IPS DF 4.7 (cell line): ENCODE measurements around the gene KRTAP10-10.
A peak's percentile ranks its signal among the peaks of the same experiment; 100 is the strongest.

Source experiments
- DNase-seq: peaks from one replicate; pipeline ENCODE4 v3.0.0-alpha.2; 2013; ENCODE audit warnings: low spot score; ENCODE audit errors: extremely low read depth

Gene KRTAP10-10

GRCh38 chr21:44650265-44650972 lies 13.3 kb downstream of the KRTAP10-10 start:
- no peak for DNase-seq

- DNase-seq, result no peak
These were observed 14.0 kb downstream of the KRTAP10-10 start for GRCh38 chr21:44650973-44651675.

- DNase-seq, result no peak
These were observed 16.0 kb downstream of the KRTAP10-10 start for GRCh38 chr21:44653123-44653522.

DNA sequence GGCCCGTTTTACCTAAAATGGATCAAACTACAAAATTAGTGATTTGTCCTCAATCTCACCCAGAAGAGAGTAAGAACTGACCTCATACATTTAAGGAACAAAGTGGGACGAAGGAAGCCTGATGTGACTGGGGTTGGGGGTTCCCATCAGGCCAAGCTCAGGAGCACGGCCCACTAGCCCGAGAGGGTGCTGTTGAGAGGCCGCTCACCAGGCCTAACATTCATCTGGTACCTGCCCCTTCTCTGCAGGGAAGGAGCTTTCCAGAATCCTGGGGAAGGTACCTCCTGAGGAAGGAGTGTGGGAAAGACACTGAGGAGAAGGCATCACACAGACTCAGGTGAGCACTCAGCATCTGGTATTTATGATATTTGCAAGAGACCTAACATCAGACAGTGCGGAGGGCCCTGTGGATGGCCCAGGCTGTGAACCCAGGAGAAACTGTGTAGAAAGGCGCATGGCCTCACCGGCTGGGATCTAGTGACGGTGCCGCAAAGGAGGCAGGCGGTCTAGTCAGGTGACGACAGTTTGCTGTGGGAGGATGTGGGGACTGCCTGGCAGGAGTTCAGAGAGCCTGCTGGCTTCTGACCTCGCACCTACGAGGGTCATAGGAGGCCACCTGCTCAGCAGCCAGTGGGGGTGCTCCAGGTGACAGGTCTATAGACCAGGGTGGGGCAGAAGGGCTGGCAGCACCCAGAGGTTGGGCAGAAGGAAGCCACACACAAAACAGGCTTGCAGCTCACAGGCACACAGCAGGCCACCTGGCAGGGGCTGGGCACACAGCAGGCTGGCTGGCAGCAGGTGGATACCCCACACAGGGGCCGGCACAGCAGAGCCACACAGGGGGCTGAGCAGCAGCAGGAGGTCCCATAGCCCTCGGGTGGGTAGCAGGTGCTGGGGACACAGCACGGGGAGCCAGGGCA lies 16.8 kb downstream of the KRTAP10-10 start:
- no peak for DNase-seq

- no peak for DNase-seq
These were observed 17.5 kb downstream of the KRTAP10-10 start, which contains the start of gene KRTAP12-4 for GRCh38 chr21:44654576-44655175. Gene KRTAP12-4 (minus strand): TSS chr21:44654659. CDS start chr21:44654614, 45 bp downstream.

DNA sequence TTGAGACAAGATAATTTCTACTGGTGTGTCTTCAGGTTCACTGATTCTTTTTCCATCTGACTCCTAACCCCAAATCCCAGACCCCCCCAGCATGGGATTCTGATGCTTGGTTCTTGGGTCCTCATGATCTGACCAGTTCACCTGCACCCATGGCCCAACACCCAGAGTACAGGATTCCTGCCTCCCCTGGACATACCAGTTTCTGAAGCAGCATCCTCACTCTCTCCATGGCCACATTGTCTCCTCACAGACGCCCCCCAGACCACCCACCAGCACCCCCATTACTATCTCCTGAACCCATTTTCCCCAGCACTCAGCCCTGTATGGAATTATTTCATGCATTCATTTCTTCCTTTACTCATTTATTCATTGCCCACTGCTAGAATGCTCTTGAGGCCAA lies 19.7 kb downstream of the KRTAP10-10 start:
- no peak for DNase-seq

DNA sequence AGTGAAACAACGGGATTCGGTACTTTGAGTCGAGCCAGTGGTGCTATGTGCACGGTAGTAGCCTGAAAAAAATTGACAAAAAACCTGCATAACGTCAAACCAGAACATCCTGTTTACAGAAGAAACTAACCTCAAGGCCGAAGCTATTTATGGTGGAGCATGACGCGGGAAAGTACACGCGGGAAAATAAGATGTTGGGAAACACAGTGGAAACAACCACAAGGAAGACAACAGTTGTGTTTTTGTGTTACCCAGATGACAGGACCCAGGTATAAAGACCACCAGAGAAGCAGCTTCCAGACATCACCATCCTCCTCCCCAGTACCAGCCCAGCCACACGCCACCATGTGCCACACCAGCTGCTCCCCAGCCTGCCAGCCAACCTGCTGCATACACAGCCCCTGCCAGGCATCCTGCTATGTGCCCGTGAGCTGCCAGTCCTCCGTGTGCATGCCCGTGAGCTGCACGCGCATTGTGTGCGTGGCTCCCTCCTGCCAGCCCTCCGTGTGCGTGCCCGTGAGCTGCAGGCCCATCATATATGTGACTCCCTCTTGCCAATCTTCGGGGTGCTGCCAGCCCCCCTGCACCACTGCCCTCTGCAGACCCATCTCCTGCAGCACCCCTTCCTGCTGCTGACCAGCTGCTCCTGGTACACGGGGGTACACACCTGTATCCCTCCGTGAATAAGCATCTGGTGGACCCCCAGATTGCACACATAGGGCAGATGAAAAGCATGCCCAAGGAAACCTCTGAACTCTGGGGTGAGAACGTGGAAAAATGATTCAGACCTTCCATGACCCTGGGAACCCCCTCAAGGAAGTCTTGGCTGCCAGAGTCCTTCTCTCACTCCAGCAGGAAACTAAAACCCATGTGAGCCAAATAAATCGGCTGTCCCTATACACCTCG lies 20.7 kb downstream of the KRTAP10-10 start, which contains the start of gene KRTAP12-3:
Gene KRTAP12-3, plus strand, starts transcription at position 298 of the 906 bp plus-strand sequence. Its CDS starts 48 bp downstream, at position 346.
- no peak for DNase-seq

GRCh38 chr21:44658541-44658910 lies 21.4 kb downstream of the KRTAP10-10 start:
- DNase-seq, result no peak

GRCh38 chr21:44658913-44659595 lies 21.9 kb downstream of the KRTAP10-10 start:
- DNase-seq, result no peak

- peak; percentile 11 for DNase-seq
These were observed 24.4 kb downstream of the KRTAP10-10 start for GRCh38 chr21:44661567-44661966.

- no peak for DNase-seq
These were observed 27.5 kb downstream of the KRTAP10-10 start for GRCh38 chr21:44664691-44665090.

- DNase-seq, result no peak
These were observed 29.5 kb downstream of the KRTAP10-10 start, which contains the start of gene KRTAP12-2 for GRCh38 chr21:44666401-44667320. Gene KRTAP12-2 (minus strand): TSS chr21:44666927. CDS start chr21:44666886, 41 bp downstream.

GRCh38 chr21:44667612-44668011 lies 30.5 kb downstream of the KRTAP10-10 start:
- DNase-seq, result no peak

DNA sequence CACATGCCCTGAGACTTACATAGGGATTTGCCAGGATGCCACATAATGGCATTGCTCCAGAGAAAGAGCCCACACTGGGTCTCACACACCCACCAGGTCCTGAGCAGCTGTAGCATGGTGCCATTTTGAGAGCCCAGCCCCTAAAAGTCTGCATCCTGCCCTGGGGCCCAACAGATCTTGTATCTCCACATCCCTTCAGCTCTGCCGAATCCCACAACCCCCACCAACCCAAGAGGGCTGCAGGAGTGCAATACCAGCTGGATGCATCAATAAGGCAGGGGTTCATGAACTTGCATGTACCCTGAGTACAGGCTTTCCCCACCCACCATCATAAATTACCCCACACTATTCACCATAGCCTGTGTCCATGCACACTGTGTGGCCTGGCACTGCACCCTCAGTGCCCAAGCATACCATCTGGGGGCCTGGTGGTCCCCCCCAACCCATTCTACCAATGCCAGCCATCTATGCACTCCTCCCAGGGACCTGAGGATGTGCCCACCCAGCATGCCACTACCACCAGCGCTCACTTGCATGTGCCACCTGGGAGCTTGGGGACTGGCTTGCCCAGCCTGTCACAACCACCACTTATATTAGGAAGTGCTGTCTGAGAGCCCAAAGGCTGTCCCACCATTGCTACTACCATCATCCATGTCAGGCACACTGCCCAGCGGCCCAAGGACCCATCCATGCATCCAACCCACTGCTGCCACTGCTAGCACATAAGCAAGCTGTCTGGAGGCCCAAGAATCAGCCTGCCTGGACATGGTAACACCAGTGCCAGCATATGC lies 33.7 kb downstream of the KRTAP10-10 start:
- DNase-seq, result no peak

GRCh38 chr21:44671911-44672310 lies 34.8 kb downstream of the KRTAP10-10 start:
- DNase-seq, result no peak

DNA sequence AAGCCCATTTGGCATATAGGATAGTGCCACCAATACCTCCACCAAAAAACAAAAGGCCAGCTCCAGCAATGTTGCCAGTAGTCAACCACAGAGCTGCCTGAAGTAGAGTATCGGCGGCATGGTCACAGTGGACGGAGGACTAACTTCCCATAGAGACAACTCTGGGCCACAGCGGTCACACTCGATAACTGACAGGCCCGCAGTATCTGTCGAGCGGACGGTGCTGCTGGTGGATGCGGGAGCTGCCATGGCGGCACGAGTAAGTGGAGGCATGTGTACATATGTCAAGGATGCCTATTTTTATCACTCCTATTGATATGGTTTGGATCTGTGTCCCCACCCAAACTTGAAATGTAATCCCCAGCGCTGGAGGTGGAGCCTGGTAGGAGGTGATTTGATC lies 40.7 kb downstream of the KRTAP10-10 start:
- no peak for DNase-seq

DNA sequence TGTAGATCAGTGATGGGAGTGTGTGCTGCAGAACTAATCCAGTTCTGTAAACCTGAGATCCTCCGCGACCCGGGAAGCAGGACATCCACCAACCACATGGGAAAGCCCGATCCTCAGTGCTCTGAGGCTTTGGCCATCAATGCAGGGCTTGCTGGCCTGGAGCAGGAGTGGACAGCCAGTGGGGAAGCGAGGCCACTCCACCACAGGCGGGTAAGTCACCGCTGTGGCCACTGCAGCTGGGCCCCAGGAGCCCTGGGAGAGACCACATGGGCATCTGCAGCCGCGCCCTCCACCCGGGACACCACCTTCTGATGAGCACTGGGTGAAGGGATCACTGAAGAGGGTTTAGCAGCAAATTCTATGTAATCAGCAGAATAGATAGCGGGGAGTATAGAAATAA lies 44.0 kb downstream of the KRTAP10-10 start:
- no peak for DNase-seq
